ENCODE results near the gene RAD51B. TPM values are rescaled to one million over a fixed set of nuclear protein-coding genes. Genes with fewer than 3 reads are reported as not detected.

RAD51B gene
- total and polyA plus RNA-seq, 2 of the 13 experiments (the other 11 are each of a cell fraction or from before 2014, with no cell fraction given) = 7.0 to 9.5 TPM

GRCh38 chr14:68232300-68233055 lies 412.9 kb downstream of the RAD51B start (continued):
- TF ChIP-seq ZFP1 (CRISPR knock-in tag; IDR thresholded peaks at IDR 0.05) = no peak
- no peak for TF ChIP-seq ZNF790 (CRISPR knock-in tag; IDR thresholded peaks at IDR 0.05; ENCODE audit: borderline replicate concordance)

GRCh38 chr14:68233101-68233784 lies 413.7 kb downstream of the RAD51B start:
- H3K9me3 ChIP-seq (ENCODE audit: low read length) = no peaks in the 10 kb centered on the region
- H3K9ac ChIP-seq (ENCODE audit: insufficient read depth, low read depth, low read length) = no peak overlapping the region
- no peak overlapping the region for H3K4me2 ChIP-seq (ENCODE audit: low read depth, low read length)
- ChIA-PET CTCF (ENCODE audit: low intra/inter-chr PET ratio, low total read pairs) (no interaction called here), POLR2A (interaction anchor here (0.7 to 1.2 kb wide), 2 partner anchors 13 to 560 kb away, joined by 3 read pairs; partner anchors contain the start of gene ZFP36L1)
- H3K4me3 ChIP-seq (replicated peaks in 1 of 3; ENCODE audit: insufficient read depth in 1 of 3, low read depth in 2 of 3, low read length in 3 of 3) = no peak overlapping the region
- ATAC-seq (no peak), DNase-seq (ENCODE audit: low spot score) (no peak), FAIRE-seq (no peak)
- H2AFZ ChIP-seq (ENCODE audit: low read length) = no peak overlapping the region
- no peaks in the 10 kb centered on the region for H3K79me2 ChIP-seq (ENCODE audit: insufficient read depth, low read length)
- H3K27me3 ChIP-seq (ENCODE audit: control insufficient read depth in 1 of 2, insufficient read depth in 2 of 2, low read length in 2 of 2) = no peaks in the 10 kb centered on the region
- TF ChIP-seq ZNF138 (CRISPR knock-in tag; IDR thresholded peaks at IDR 0.05; ENCODE audit: low read depth) = no peak
- TF ChIP-seq ZNF570 (CRISPR knock-in tag; IDR thresholded peaks at IDR 0.05; ENCODE audit: borderline replicate concordance) = no peak
- TF ChIP-seq GRHL1 (CRISPR knock-in tag; conservative IDR thresholded peaks at IDR 0.05) = no peak
- TF ChIP-seq ZBTB26 (CRISPR knock-in tag; IDR thresholded peaks at IDR 0.05; ENCODE audit: borderline replicate concordance) = no peak
- no peak for TF ChIP-seq TOPORS (CRISPR knock-in tag; IDR thresholded peaks at IDR 0.05)
- no peak for TF ChIP-seq THAP7 (CRISPR knock-in tag; IDR thresholded peaks at IDR 0.05)
- no peak for TF ChIP-seq TBX3 (IDR thresholded peaks at IDR 0.05; ENCODE audit: borderline replicate concordance)
- TF ChIP-seq ZNF576 (CRISPR knock-in tag; IDR thresholded peaks at IDR 0.05) = no peak
- no peak for TF ChIP-seq ZMAT5 (CRISPR knock-in tag; IDR thresholded peaks at IDR 0.05; ENCODE audit: borderline replicate concordance, low read depth)
- no peak for TF ChIP-seq THYN1 (CRISPR knock-in tag; IDR thresholded peaks at IDR 0.05; ENCODE audit: borderline replicate concordance, low read depth)
- no peak for TF ChIP-seq ZNF709 (CRISPR knock-in tag; IDR thresholded peaks at IDR 0.05)
- TF ChIP-seq MYPOP (CRISPR knock-in tag; IDR thresholded peaks at IDR 0.05) = no peak
- H3K27ac ChIP-seq (ENCODE audit: extremely low read length, insufficient read depth, low read length) = no peak overlapping the region
- intact Hi-C loops (cut with micrococcal nuclease; ENCODE audit: unreplicated experiment) = no loop called here
- H3K36me3 ChIP-seq (replicated peaks in 1 of 2; ENCODE audit: control insufficient read depth in 1 of 2, insufficient read depth in 2 of 2, low read length in 2 of 2) = no peaks in the 10 kb centered on the region
- no TSS peak for BruUV-seq (replicated peaks)
- H4K20me1 ChIP-seq (ENCODE audit: insufficient read depth, low read length) = no peaks in the 10 kb centered on the region
- in situ Hi-C loops (cut with HindIII; ENCODE audit: extremely low pct_ligation_motif_present, low pct_unique_long_range_greater_than_20kb) = no loop called here
- H3K4me1 ChIP-seq (ENCODE audit: insufficient read depth, low read length) = peaks cover 34% of the 10 kb centered on the region

All from HepG2 (cell line).